ENCODE measurements around the gene TFPI.

DNA sequence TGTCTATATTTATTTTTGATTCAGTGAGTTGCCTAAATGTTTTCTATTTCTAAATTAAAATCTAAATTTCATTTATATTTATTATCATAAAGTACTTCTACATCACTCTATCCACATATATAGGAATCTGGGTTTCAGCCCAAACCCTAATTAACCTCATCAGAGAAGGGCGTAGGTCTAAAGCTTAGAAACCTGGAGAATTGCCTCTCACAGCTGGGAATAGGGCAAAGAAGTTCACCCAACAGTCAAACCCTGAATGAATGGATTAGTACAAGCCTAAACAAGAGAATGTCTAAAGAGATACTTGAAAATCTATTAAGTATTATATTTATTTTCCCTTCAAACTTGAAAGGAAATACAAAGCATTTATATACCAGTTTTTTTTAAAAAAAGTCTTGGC, 26.2 kb downstream of the TFPI start:
- TF ChIP-seq ZNF219 (CRISPR knock-in tag; IDR thresholded peaks at IDR 0.05; ENCODE audit: borderline replicate concordance) = no peak
- TF ChIP-seq, protein P1, sequence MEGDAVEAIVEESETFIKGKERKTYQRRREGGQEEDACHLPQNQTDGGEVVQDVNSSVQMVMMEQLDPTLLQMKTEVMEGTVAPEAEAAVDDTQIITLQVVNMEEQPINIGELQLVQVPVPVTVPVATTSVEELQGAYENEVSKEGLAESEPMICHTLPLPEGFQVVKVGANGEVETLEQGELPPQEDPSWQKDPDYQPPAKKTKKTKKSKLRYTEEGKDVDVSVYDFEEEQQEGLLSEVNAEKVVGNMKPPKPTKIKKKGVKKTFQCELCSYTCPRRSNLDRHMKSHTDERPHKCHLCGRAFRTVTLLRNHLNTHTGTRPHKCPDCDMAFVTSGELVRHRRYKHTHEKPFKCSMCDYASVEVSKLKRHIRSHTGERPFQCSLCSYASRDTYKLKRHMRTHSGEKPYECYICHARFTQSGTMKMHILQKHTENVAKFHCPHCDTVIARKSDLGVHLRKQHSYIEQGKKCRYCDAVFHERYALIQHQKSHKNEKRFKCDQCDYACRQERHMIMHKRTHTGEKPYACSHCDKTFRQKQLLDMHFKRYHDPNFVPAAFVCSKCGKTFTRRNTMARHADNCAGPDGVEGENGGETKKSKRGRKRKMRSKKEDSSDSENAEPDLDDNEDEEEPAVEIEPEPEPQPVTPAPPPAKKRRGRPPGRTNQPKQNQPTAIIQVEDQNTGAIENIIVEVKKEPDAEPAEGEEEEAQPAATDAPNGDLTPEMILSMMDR (IDR thresholded peaks at IDR 0.05) = no peak
